Endothelial cell (in vitro differentiated cells): ENCODE data around the gene CEP20. TPM values are rescaled to one million over a fixed set of nuclear protein-coding genes. Genes with fewer than 3 reads are reported as not detected.

Experiments
- DNase-seq: peaks from one replicate; pipeline ENCODE4 v3.0.0; 2021; ENCODE audit warnings: low spot score
- H3K27ac Mint-ChIP-seq: one replicate; pipeline ENCODE4 v1.8.0; 2021; ENCODE audit warnings: mixed read lengths, inconsistent platforms; ENCODE audit not compliant: unreplicated experiment
- H3K27me3 Mint-ChIP-seq: one replicate; pipeline ENCODE4 v1.8.0; 2021; ENCODE audit warnings: mild to moderate bottlenecking, moderate library complexity, mixed read lengths, inconsistent platforms; ENCODE audit not compliant: unreplicated experiment
- H3K36me3 Mint-ChIP-seq: one replicate; pipeline ENCODE4 v1.8.0; 2021; ENCODE audit warnings: mild to moderate bottlenecking, low read depth, mixed read lengths, inconsistent platforms; ENCODE audit not compliant: unreplicated experiment
- H3K4me1 Mint-ChIP-seq: one replicate; pipeline ENCODE4 v1.8.0; 2021; ENCODE audit warnings: mild to moderate bottlenecking, mixed read lengths, inconsistent platforms; ENCODE audit not compliant: unreplicated experiment
- H3K4me3 Mint-ChIP-seq: one replicate; pipeline ENCODE4 v1.8.0; 2021; ENCODE audit warnings: mild to moderate bottlenecking, mixed read lengths, inconsistent platforms; ENCODE audit not compliant: unreplicated experiment
- H3K9me3 Mint-ChIP-seq: one replicate; pipeline ENCODE4 v1.8.0; 2021; ENCODE audit warnings: mixed read lengths, inconsistent platforms; ENCODE audit not compliant: unreplicated experiment
- total RNA-seq: library from RNA; stranded (reverse); fragmentation: NEBNext Ultra II Directional; extraction: Animal tissue kit (Norgen Biotek cat#: 25700); gene quantifications from one replicate; pipeline ENCODE4 v1.2.1, GENCODE V29; 2021; ENCODE audit not compliant: unreplicated experiment
- TF ChIP-seq, protein P1 (sequence below): fragments of 200-600 bp; sonication (generic); IDR thresholded peaks from one replicate; pipeline ENCODE4 v1.5.0; 2021; ENCODE audit warnings: antibody characterized with exemption; ENCODE audit not compliant: unreplicated experiment

Gene CEP20
- total RNA-seq, 1 donor from 2014 or later, result 16.1 TPM

DNA sequence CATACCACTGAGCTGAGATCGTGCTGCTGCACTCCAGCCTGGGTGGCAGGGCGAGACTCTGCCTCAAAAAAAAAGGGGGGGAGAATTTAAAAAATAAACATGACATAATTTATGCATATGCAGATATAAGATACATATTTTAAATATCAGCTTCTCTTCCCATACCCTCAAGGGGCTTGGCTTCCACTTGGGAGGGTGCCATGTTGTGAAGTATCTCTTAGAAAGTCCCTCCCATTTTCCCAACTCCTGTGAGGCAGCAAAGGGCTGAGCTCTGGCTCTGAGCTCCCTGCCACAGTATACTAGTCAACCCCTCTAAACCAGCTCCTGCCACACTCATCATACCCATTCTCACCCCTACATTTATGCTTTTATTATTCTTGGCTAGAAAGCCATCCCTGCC is 71.0 kb downstream of the CEP20 start:
- Mint-ChIP-seq H3K4me3 (no peak overlapping the region), H3K9me3 (no peaks in the 10 kb centered on the region), H3K36me3 (no peaks in the 10 kb centered on the region), H3K4me1 (no peaks in the 10 kb centered on the region), H3K27me3 (no peaks in the 10 kb centered on the region), H3K27ac (no peak overlapping the region)
- TF ChIP-seq, protein P1, sequence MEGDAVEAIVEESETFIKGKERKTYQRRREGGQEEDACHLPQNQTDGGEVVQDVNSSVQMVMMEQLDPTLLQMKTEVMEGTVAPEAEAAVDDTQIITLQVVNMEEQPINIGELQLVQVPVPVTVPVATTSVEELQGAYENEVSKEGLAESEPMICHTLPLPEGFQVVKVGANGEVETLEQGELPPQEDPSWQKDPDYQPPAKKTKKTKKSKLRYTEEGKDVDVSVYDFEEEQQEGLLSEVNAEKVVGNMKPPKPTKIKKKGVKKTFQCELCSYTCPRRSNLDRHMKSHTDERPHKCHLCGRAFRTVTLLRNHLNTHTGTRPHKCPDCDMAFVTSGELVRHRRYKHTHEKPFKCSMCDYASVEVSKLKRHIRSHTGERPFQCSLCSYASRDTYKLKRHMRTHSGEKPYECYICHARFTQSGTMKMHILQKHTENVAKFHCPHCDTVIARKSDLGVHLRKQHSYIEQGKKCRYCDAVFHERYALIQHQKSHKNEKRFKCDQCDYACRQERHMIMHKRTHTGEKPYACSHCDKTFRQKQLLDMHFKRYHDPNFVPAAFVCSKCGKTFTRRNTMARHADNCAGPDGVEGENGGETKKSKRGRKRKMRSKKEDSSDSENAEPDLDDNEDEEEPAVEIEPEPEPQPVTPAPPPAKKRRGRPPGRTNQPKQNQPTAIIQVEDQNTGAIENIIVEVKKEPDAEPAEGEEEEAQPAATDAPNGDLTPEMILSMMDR, result no peak
- no peak for DNase-seq

DNA sequence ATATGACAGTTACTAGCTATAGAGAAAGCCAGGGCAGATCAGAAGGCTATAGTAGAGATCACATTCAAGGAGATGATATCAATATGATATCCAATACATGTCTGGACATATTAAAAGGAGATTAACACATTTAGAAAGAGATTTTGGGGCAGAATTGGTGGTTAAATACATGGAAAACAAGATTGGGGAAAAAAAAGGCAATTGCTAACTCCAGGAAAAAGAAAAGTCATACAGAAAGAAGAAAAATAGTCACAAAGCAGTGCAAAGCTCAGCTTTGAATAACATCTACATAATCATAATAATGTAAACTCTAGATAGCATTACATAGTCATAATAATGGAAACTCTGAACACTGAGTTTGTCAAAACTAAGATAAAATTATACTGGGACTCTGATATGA is 72.2 kb downstream of the CEP20 start:
- DNase-seq, result no peak
- no peaks in the 10 kb centered on the region for H3K36me3 Mint-ChIP-seq
- TF ChIP-seq, protein P1, result no peak
- H3K4me3 Mint-ChIP-seq, result no peak overlapping the region
- no peaks in the 10 kb centered on the region for H3K27me3 Mint-ChIP-seq
- no peak overlapping the region for H3K27ac Mint-ChIP-seq
- H3K4me1 Mint-ChIP-seq, result no peaks in the 10 kb centered on the region
- H3K9me3 Mint-ChIP-seq, result no peaks in the 10 kb centered on the region

Other genes with a start within 250 kb of the CEP20 start
- gene MARF1, start 245.4 kb downstream of the CEP20 start, total RNA-seq, result 55.2 TPM
- gene NDE1, start 238.4 kb downstream of the CEP20 start, total RNA-seq, result 24.1 TPM
- gene MYH11, start 31.6 kb downstream of the CEP20 start, total RNA-seq, result 0.51 TPM
- 21.8 TPM for gene ABCC1, start 61.0 kb upstream of the CEP20 start, total RNA-seq